ENCODE measurements around the gene LBHD1. TPM values are rescaled to one million over a fixed set of nuclear protein-coding genes. Genes with fewer than 3 reads are reported as not detected.

The LBHD1 gene
- total and polyA plus RNA-seq, 2 of the 13 experiments (the other 11 are each of a cell fraction or from before 2014, with no cell fraction given) = 3.2 to 3.7 TPM

DNA sequence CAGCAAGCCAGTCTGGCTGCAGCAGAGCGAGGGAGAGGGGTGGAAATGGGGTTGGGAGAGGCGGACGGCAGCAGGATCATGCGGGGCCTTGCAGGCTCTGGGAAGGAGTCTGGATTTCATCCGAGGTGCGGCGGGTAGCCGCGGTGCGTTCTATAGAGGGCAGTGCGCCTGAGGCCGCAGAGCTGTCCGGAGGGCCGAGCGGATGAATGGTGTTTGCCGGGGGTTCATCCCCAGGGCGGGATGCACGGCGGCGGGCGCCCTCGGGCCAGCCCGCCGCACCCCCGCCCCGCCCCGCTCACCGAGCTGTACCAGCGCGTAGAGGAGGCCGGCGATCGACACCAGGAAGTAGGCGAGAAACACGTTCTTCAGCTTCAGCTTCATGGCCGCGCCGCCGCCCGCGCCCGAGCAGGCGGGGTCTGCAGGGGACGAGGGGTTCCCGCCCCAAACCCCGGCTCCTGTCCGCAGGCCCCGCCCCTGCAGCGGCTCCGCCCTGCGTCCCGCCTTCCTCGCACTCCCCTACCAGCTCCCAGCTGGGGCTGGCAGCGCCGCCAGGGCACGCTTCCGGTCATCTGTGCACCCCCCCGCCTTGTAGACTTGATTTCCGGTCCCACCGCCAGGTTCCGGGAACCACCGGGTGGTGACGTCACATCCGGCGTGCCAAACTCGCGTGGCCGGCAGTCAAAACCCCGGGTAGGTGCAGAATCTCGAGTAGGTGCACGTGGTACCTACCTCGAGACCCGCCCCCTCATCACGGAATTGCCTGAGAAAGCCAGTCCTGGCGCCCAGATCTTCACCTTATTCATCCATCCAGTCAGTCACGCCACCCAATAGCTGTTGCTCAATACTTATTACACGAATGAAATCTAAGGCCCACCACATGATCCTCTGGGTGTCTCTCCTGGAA, 50.2 kb downstream of the LBHD1 start, which contains the start of gene B3GAT3 (continued):
- TF ChIP-seq, protein P1, sequence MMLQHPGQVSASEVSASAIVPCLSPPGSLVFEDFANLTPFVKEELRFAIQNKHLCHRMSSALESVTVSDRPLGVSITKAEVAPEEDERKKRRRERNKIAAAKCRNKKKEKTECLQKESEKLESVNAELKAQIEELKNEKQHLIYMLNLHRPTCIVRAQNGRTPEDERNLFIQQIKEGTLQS (CRISPR knock-in tag; IDR thresholded peaks at IDR 0.05) = peak; percentile 83
- TF ChIP-seq, protein P2, sequence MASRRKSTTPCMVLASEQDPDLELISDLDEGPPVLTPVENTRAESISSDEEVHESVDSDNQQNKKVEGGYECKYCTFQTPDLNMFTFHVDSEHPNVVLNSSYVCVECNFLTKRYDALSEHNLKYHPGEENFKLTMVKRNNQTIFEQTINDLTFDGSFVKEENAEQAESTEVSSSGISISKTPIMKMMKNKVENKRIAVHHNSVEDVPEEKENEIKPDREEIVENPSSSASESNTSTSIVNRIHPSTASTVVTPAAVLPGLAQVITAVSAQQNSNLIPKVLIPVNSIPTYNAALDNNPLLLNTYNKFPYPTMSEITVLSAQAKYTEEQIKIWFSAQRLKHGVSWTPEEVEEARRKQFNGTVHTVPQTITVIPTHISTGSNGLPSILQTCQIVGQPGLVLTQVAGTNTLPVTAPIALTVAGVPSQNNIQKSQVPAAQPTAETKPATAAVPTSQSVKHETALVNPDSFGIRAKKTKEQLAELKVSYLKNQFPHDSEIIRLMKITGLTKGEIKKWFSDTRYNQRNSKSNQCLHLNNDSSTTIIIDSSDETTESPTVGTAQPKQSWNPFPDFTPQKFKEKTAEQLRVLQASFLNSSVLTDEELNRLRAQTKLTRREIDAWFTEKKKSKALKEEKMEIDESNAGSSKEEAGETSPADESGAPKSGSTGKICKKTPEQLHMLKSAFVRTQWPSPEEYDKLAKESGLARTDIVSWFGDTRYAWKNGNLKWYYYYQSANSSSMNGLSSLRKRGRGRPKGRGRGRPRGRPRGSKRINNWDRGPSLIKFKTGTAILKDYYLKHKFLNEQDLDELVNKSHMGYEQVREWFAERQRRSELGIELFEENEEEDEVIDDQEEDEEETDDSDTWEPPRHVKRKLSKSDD (CRISPR knock-in tag; IDR thresholded peaks at IDR 0.05; ENCODE audit: low read depth) = no peak
- TF ChIP-seq FOXO1 (CRISPR knock-in tag; IDR thresholded peaks at IDR 0.05) (peak; percentile 58), TAF15 (IDR thresholded peaks at IDR 0.05; ENCODE audit: low read depth, low read length, poor library complexity, severe bottlenecking) (peak; percentile 98), KLF11 (CRISPR knock-in tag; IDR thresholded peaks at IDR 0.05) (0 out of 2 replicates have a peak, but pooled peaks have one; percentile 77), GATAD1 (CRISPR knock-in tag; IDR thresholded peaks at IDR 0.05) (peak; percentile 87), ZSCAN22 (CRISPR knock-in tag; IDR thresholded peaks at IDR 0.05) (0 out of 2 replicates have a peak, but pooled peaks have one; percentile 68), ZBTB7B (CRISPR knock-in tag; IDR thresholded peaks at IDR 0.05) (0 out of 2 replicates have a peak, but pooled peaks have one; percentile 47), HNRNPH1 (optimal IDR thresholded peaks at IDR 0.05; ENCODE audit: low read depth, low read length) (peak; percentile 46), ZNF550 (CRISPR knock-in tag; IDR thresholded peaks at IDR 0.05; ENCODE audit: borderline replicate concordance) (no peak), PCBP1 (IDR thresholded peaks at IDR 0.05; ENCODE audit: borderline replicate concordance, low read depth, low read length) (no peak), ZNF33B (CRISPR knock-in tag; IDR thresholded peaks at IDR 0.05) (peak; percentile 93), ZNF773 (CRISPR knock-in tag; IDR thresholded peaks at IDR 0.05; ENCODE audit: borderline replicate concordance) (no peak; the same call in 1 of the 2 replicates), PLRG1 (conservative IDR thresholded peaks at IDR 0.05) (no peak), LCORL (IDR thresholded peaks at IDR 0.05) (no peak), LCORL (CRISPR knock-in tag; IDR thresholded peaks at IDR 0.05) (peak; percentile 85)
- TF ChIP-seq, protein P3, sequence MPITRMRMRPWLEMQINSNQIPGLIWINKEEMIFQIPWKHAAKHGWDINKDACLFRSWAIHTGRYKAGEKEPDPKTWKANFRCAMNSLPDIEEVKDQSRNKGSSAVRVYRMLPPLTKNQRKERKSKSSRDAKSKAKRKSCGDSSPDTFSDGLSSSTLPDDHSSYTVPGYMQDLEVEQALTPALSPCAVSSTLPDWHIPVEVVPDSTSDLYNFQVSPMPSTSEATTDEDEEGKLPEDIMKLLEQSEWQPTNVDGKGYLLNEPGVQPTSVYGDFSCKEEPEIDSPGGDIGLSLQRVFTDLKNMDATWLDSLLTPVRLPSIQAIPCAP (CRISPR knock-in tag; IDR thresholded peaks at IDR 0.05; ENCODE audit: low read depth) = no peak
- TF ChIP-seq, protein P4, sequence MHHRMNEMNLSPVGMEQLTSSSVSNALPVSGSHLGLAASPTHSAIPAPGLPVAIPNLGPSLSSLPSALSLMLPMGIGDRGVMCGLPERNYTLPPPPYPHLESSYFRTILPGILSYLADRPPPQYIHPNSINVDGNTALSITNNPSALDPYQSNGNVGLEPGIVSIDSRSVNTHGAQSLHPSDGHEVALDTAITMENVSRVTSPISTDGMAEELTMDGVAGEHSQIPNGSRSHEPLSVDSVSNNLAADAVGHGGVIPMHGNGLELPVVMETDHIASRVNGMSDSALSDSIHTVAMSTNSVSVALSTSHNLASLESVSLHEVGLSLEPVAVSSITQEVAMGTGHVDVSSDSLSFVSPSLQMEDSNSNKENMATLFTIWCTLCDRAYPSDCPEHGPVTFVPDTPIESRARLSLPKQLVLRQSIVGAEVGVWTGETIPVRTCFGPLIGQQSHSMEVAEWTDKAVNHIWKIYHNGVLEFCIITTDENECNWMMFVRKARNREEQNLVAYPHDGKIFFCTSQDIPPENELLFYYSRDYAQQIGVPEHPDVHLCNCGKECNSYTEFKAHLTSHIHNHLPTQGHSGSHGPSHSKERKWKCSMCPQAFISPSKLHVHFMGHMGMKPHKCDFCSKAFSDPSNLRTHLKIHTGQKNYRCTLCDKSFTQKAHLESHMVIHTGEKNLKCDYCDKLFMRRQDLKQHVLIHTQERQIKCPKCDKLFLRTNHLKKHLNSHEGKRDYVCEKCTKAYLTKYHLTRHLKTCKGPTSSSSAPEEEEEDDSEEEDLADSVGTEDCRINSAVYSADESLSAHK (CRISPR knock-in tag; IDR thresholded peaks at IDR 0.05; ENCODE audit: borderline replicate concordance) = no peak
- TF ChIP-seq, protein P5, sequence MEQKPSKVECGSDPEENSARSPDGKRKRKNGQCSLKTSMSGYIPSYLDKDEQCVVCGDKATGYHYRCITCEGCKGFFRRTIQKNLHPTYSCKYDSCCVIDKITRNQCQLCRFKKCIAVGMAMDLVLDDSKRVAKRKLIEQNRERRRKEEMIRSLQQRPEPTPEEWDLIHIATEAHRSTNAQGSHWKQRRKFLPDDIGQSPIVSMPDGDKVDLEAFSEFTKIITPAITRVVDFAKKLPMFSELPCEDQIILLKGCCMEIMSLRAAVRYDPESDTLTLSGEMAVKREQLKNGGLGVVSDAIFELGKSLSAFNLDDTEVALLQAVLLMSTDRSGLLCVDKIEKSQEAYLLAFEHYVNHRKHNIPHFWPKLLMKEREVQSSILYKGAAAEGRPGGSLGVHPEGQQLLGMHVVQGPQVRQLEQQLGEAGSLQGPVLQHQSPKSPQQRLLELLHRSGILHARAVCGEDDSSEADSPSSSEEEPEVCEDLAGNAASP (CRISPR knock-in tag; IDR thresholded peaks at IDR 0.05; ENCODE audit: borderline replicate concordance) = peak; percentile 75

All from HepG2 (cell line).